Activated CD4-positive, alpha-beta T cell treated with anti-CD3 and anti-CD28 coated beads for 24 hours (primary cell): Measurements from ENCODE around the gene PPP2R2B.

Experiments used
- DNase-seq, 2 donors: peaks; one replicate each; pipeline ENCODE4 v3.0.0-alpha.2; 2020; ENCODE audit warnings: low read depth in 2 of 2

PPP2R2B gene

DNA sequence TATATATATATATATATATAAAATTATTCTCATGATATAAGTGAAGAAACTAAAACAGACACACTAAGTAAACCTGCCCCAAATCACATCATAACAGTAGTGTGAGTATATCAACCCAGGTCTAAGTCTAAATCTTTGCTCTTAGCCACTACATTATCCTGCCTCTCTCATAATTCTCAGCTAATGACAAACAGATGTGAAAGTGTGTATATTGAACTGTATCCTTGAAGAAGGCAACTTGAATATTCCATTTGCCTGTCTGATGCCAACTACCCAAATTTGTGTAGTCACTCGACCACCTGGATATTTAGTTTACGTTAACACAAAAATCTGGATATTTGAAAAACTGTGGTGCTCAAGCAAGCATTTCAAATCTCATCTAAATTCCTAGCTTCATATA lies 97.4 kb downstream of the PPP2R2B start:
- DNase-seq = no peak

DNA sequence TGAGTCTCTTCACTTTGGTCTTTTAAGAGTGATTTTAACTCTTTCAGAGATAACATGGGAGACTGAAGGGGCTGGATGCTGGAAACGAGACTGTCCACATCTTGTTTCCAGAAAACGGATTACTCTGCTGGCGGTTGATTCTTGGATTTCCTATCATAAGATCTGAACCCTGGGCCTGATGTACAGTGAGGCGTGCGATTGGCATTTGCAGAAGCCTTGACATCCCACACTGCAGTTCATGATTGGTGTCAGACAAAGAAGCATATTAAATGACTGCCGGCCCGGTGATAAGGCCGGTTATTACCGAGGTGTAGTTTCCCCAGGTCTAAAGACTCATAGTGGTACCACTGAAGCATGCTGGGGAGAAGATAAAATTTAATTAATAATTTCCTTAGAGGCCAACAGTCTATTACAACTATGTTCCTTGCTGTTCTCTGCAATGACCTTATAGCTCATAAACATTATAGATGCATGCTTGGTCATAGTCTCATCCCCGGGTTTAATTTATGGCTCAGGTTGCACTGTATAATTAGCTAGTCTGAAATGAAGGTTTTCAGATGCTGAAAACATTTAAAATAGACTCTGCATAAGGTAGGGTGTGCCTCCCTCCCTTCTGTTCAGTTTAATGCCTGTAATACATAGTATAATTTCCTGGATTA lies 99.2 kb downstream of the PPP2R2B start:
- no peak for DNase-seq

DNA sequence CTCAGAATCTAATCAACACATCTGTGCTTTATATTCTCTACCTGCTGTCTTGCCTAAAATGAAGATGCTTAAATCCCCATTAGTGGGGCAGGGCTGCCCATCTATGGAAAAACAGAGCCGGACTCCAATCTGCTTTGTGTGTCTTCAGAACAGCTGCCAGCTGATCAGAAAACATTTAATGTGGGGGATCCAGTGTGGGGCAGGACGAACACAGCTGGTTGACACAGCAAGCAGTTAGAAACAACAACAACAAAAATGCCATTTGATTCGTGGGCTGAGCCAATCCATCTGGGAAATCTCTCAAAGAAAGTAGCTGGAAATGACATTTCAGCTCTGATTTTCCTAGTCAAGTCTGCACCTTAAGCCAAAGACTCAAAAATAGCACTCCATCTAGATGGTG lies 99.8 kb downstream of the PPP2R2B start:
- no peak for DNase-seq

DNA sequence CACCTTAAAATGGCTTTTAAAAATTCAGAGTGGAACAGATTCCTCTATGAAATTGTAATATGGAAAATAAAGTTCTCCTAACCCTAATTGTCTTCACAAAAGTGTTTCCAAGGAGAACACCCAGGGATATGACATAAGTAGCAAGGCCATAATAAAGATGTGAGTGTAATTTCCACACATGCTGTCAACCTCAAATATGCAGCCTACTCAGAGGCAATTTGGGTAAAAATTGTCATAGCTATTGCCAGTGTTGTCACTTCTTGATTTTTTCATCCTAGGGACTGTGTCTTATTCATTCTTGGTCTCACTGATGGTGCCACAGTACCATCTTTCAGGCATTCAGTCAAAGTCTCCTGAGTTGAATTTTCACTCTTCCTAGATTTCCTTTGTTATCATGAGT lies 100.3 kb downstream of the PPP2R2B start:
- DNase-seq = no peak

DNA sequence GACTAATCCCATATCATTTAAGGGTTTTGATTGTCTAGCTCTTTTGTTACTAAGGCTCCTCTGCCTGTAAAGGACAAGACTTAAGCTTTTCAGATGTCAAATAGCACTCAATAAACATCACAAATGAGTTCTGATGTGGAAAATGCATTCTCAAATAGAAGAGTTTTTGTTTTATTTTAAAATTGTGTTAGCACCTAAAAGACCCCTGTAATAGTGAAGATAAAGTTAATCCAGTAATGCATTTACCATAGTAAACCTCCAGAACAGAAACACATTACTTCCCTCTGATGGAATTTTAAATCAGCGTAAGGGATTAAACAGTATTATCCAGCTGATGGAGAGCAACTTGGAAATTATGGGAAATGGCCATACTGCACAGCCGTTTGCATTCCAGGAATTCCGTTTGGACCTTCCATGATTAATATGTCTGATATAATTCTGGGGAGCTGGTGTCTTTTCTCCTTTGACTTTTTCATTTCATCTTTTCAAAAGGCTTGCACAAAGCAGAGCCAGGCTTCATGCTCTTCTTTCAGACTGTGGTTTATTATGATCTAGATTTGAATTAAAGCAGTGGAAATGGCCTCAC lies 105.6 kb downstream of the PPP2R2B start:
- DNase-seq = no peak

DNA sequence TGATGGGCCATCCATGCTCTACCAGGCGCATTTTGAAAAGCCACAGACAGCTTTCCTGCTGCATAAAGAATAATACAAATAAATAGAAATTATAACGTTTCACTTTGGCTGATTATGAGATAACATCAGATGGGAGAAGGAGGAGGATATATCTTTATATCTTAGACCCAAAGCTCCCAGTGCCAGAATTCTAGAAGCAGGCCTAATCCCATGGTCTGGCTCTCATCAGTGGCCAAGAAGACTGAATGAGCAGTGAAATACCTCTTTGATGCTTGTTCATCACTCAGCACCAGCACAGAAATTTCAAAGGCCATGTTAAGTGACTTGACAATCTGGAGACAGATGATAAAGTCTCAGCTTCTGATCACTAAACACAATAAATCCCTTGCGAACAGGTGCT lies 107.6 kb downstream of the PPP2R2B start:
- no peak for DNase-seq

DNA sequence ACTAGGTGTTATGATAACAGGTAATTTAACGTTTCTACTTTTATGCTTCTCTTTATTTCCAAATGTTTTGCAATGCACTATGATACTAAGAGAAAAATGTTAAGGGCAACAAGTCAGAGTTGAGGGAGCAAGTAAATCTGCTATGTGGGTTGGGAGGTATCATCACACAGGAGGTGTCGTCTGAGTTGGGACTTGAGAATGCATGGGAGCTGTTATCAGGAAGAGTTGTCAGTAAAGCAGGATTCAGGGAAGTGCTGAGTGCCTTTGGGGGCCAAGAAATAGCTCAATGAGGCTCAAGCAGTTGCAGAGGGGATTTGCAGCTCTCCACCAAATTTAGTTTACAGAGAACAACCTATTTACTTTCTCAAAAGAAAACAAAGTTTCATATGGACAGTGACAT lies 108.0 kb downstream of the PPP2R2B start:
- DNase-seq = no peak

DNA sequence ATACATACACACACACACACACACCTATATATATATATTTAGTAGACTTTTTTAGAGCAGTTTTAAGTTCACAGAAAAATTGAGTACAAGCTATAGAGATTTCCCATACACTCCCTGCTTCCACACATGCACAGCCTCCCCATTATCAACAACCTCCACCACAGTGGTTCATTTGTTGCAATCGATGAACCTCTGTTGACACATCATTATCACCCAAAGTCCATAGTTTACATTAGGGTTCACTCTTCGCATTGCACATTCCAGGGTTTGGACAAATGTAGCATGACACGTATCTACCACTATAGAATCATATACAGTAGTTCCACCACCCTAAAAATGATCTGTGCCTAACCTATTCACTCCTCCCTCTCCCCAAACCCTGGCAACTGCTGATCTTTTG lies 111.0 kb downstream of the PPP2R2B start:
- no peak for DNase-seq

DNA sequence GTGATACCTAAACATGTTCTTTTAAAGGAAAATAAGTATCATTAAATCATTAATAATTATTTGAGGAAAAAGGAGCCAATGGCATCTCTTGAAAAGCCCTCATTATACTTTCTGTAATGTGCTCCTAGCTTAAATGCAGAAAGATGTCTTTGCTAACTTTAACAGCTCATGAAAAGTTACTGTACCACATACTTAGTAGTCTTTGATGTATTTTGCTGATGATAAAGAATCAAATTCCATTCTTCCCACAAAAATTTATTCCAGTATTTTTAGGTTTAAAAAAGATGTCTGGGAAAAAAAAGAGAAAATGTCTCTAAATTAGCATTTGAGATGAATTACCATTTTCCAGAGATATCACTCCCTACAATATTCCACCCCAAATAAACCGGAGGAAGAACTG lies 112.5 kb downstream of the PPP2R2B start:
- DNase-seq = no peak

DNA sequence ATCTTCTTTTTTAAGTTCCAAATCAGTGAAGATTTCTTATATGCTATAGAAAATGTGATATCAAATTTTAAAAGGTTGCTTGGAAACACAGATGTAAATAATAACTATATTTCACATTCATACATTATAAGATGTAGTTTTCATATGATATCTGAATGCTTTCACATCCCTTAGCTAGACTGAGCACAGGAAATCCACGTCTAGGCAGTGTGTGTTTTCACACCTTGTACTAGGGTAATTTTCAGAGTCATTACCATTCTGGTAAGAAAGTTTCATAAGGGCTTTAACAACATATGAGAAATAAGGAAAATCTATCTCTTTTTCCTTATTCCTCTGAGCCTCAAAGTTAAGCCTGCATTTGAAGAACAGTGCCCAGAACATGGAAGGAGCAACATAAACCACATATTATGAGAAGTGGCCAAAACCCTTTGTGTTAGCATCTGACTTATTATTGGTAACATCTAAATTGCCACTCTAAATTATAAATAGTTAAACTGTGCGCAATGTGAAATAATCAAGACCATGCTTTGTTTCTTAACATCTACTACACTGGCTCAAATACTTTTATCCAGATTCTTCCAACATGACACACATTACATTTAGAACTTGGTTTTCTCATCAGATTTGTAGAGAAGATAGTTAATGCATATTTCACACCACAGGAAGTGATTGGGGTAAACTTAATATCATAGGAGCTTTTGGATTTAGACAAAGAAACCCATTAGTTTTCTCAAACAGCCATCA lies 113.3 kb downstream of the PPP2R2B start:
- DNase-seq = no peak

DNA sequence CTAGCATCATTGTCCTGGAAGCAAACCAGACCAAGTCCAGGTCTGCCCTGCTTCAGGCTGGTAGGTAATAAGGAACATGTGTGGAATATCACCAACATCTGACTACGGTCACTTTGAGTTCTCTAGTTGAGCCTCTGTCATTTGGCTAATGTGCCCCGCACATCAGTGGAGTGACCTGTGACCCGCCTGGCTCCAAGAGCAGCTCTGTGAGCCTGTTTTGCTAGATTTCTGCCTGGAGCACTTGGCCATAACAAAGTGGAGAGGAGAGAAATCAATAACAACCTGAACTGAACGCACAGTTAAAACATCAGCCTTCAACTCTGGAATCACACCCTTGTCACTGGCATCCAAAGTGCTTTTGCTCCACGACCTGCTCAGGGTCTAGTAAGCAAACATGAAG lies 115.7 kb downstream of the PPP2R2B start:
- no peak for DNase-seq

DNA sequence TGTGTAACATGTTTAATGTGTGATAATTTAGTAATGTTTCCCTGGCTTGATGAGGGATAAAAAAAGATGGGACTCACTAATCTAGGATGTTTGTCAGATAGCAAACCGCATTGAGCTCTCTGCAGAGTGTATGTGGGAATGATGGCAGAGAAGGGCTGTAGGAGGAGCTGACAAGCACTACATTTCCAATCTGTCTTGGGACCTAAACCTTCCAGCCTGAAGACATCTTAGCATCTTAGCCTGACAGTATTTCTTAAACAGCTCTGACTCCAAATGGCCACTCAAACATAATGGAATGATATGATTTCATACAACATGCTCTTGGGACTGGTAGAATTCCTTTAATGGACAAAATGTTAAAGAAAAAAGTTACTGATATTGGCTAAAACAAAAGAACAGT lies 116.7 kb downstream of the PPP2R2B start:
- DNase-seq = no peak

DNA sequence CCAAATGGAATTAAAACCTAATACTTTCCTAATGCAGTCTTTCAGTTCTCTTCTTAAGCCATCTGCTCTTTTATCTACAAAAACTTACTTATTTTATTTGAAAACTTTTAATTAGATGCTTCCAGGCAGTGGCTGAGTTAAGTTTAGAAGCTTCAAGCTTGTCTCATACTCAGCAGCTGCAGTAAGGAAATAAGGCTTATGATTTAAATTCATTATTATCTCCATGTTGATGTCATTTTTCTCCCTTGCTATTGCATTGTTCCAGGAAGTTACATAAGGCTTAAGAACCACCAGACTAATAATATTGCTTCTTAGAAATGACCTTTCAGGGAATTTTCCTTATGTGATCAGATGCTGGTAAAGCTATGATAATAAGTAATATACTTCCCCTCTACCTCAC lies 119.6 kb downstream of the PPP2R2B start:
- DNase-seq = no peak

DNA sequence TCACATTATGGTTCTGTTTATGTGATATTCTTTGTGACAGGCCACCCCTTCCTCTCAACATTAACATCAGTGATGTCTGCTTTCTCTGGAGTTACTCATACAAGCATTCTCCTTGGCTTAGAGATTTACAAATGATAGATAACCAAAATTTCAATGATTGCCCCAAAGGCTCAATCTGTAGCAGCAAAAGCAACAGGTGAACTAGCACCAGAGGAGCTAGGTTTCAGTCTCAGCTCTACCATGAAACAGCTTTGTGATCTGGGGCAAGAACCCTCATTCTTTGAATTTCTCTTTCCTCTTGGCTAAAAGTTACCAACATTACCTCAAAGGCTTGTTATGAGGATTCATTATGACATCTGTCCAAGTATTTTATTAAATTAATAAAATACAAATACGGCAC lies 120.5 kb downstream of the PPP2R2B start:
- no peak for DNase-seq

DNA sequence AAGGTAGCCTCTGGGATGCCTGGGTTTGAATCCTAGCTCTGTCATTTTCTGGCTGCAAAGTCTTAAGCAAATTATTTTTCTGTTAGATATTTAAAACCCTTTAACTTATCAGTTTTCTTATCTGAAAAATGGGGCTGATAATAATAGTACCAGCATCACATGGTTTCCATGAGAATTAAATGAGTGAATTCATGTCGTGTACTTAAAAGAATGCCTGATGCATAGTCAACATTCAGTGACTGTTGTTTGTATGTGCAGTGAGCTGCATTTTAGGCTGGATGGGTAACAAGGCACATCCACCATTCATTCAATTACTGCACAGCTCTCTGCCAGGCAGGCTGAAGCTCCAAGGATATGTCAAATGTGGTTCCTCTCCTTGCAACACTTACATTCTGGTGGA lies 122.0 kb downstream of the PPP2R2B start:
- no peak for DNase-seq

DNA sequence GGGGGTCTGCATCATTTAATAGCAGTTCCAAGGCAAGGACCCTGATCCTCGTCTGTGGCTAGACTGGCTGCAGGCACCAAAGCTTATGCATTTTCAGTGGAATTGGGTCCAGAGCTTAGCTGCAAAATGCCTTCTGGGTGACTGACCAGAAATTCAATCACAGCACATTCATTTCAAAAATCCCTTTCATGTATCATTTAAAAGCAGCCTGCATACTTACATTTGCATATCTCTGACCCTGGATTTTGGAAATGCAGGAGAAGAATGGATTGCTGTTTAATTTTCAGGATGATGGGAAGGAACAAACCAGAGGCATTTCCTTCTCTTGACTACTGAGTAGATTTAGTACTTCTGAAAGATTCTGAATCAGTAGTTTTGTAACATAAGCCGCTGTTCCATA lies 122.8 kb downstream of the PPP2R2B start:
- DNase-seq = no peak

DNA sequence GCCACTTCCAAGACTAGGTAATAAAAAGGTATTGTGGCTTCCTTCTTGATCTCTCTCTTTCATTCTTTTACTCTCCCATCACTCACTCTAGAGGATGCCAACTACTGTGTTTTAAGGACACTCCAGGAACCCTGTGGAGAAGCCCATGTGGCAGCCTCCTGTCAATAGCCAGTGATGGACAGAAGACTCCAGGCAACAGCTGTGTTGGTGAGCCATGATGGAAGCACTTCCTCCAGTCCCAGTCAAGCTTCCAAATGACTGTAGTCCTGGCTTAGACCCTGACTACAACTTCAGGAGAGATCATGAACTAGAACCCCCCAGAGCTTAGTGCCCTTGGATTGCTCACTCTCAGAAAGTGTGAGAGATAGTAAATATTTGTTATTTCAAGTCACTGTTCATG lies 123.9 kb downstream of the PPP2R2B start:
- no peak for DNase-seq

DNA sequence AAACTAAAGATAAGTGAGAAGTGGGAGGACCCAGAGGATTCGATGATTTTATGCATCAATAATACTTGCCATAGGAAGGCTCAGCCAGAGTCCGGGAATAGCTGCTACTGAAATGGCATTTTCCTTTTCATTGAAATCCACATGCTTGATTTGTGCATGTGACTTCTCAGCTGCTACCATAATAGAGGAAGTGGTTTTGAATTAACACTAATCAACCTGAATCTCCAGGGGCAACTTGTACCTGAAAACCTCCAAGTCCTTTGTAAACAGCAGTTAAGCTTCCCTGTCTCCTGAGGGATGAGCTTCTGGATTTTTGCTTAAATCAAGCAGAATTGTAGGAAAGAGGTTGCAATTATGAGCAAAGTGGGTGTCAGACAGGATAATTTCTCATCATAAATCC lies 124.9 kb downstream of the PPP2R2B start:
- no peak for DNase-seq

DNA sequence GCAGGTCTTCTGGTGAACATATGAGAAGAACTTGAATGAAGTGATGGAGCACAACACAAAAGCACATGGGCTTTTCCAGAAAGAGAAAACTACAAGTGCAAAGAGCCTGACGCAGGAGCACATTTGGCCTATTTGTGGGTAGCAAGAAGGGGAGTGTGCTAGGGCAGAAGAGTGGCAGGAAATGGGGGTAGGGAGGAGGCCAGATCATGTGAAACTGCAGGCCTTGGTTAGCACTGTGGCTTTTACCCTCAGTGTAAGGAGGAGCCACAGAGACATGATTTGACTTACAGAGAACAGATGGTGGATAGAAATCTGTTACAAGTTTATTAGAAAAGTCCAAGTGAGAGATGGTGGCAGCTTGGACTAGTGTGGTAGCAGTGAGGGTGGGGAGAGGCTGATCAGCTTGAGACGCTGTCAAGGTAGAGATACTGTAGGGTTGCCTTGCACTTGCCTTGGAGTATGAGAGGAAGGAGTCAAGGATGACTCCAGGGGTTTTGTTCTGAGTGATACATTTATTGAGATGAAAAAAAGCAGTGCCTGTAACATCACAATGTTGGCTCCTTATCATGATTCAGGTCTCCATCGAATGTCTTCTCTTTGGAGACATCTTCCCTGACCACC lies 126.7 kb downstream of the PPP2R2B start:
- DNase-seq = no peak

DNA sequence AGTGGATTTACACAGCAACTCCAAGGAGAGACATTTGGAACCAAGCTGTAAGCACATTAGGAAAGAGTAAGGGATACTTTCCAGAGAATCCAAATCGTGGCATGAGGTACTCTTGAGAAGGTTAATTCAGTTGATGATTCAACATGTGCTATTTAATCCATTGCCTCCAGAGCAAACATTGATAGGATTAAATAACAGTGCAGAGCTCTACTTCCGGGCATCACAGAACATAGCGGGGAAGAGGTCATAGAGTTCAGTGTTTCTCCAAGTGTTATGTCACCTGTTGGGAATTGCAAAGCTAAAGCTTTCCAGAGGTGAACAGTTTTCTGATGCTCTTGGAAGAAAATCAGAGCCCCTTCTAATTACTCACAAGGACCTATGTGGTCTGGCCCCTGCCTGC lies 127.5 kb downstream of the PPP2R2B start:
- DNase-seq = no peak

DNA sequence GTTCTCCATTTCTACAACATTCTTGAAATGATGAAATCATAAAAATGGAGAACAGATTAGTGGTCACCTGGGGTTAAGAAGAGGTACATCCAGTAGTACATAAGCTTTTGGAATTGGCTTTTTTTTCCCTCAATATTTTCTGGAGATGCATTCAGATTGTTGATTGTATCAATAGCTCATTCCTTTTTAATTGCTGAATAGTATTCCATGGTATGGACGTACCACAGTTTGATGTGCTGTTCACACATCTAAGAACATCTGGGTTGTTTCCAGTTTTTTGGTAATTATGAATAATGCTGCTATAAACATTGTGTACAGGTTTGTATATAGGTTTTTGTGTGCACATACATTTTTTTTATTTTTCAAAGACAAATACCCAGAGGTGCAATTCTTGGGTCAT lies 130.0 kb downstream of the PPP2R2B start:
- DNase-seq = no peak

DNA sequence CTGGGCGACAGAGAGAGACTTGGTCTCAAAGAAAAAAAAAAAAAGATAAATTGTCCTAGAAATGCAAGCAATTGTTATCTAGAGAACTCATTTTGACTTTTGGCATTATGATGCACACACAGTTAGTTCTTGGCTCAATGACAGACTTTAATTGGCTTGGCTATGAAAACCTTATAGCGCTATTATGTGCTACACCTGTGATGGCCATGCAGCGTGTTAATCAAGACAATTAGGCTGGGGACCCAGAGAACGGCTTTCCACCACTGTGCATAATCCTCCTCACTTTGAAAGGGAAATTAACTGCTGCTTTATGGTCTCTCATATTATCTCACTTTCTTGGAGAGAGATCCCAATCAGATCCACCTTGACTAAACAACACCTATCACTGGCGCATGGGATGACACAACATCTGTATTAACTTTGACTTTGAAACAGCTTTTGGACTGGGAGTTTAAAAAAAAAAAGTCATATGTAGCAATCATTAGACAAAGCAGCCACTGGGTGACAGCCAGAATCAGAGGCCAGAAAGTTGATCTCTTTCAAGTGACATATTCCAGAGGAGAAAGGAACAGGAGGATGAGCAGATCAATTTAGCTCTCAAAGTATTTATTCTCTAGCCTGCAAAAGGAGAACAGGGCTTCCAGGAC lies 132.5 kb downstream of the PPP2R2B start:
- DNase-seq = no peak
